Testis (tissue), 3 donors: ENCODE data around the gene CTDSPL. TPM values are rescaled to one million over a fixed set of nuclear protein-coding genes. Genes with fewer than 3 reads are reported as not detected.

Experiments used
- DNase-seq: peaks from one replicate; pipeline ENCODE4 v3.0.0-alpha.2; 2019
- H3K27ac ChIP-seq, 2 donors: fragments of 200-600 bp; sonication (generic); one replicate each; pipeline ENCODE4 v1.5.1; 2019
- H3K27me3 ChIP-seq: fragments of 200-600 bp; sonication (generic); one replicate; pipeline ENCODE4 v1.5.1; 2019
- H3K36me3 ChIP-seq: fragments of 200-600 bp; sonication (generic); one replicate; pipeline ENCODE4 v1.5.1; 2017; ENCODE audit warnings: low read depth; ENCODE audit errors: missing control alignments
- H3K4me1 ChIP-seq: fragments of 200-600 bp; sonication (generic); one replicate; pipeline ENCODE4 v1.5.1; 2019
- H3K4me3 ChIP-seq, 2 donors: fragments of 200-600 bp; sonication (generic); one replicate each; pipeline ENCODE4 v1.5.1; 2017 to 2019
- H3K9me3 ChIP-seq: fragments of 200-600 bp; sonication (generic); one replicate; pipeline ENCODE4 v1.5.1; 2017
- CTCF ChIP-seq, 3 experiments: fragments of 450-650 bp in 2 of 3; fragments of 200-600 bp in 1 of 3; sonication (generic) in 1 of 3; IDR thresholded peaks; one replicate each; pipeline ENCODE4 v1.5.1; 2016 to 2019; ENCODE audit warnings: antibody characterized with exemption in 3 of 3, mild to moderate bottlenecking in 2 of 3, moderate library complexity in 1 of 3
- POLR2A ChIP-seq: fragments of 450-650 bp; IDR thresholded peaks from one replicate; pipeline ENCODE4 v1.6.1; 2017; ENCODE audit warnings: antibody characterized with exemption, mild to moderate bottlenecking, moderate library complexity
- WGBS, 2 donors: methylation state at CpG; one replicate each; pipeline ENCODE4 v1.1.5; 2018; 5-methylcytosine and 5-hydroxymethylcytosine counted together
- intact Hi-C: fragments of 100-400 bp; cut with DNase I; formaldehyde crosslinking; loops from one replicate; pipeline ENCODE4 v1.15.1; 2023; ENCODE audit warnings: low total_unique reads
- polyA plus RNA-seq: library from polyadenylated mRNA; stranded (reverse); fragments of 350-450 nt; fragmentation: Illumina TruSeq; extraction: RNeasy Lipid Tissue Mini Kit (QIAGEN cat#74804); gene quantifications from one replicate; pipeline ENCODE4 v1.2.3, GENCODE V29; 2014; ENCODE audit warnings: low read depth, low replicate concordance; ENCODE audit not compliant: insufficient read depth
- total RNA-seq, 2 donors: library from RNA; depleted of rRNA; stranded (reverse); fragments of >200 nt; gene quantifications; one replicate each; pipeline ENCODE4 v1.2.3, GENCODE V29; 2016

CTDSPL gene
- total and polyA plus RNA-seq, 3 donors from 2014 or later = 24.4 to 43.0 (median 32.4) TPM

DNA sequence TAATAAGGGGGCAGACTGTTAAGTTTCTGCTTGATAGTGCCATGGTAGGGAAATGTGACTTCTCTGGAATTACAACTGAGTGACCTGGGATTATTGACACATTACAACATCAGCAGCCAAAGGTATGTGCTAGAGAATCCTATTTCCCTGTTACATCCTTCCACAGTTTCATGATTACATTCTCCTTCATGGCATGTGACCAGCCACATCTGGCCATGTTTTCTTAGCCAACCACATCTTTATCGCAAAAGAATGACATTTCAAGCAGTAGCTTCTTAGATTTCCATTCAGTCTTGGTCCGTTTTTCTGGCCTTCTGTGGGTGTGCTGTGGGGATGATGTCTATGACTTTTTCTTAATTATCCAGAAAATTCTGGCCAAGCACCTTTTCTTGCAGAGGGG, 45.4 kb upstream of the CTDSPL start:
- H3K9me3 ChIP-seq = no peaks in the 10 kb centered on the region
- DNase-seq = no peak
- no peak for TF ChIP-seq CTCF (IDR thresholded peaks at IDR 0.05)
- no peak for TF ChIP-seq POLR2A
- 41 to 54% methylated on average over 2 of the region's 2 CpGs for WGBS, 2 donors
- H3K4me3 ChIP-seq = no peak overlapping the region
- intact Hi-C loops = no loop called here
- H3K27me3 ChIP-seq = no peaks in the 10 kb centered on the region
- H3K27ac ChIP-seq = no peak overlapping the region
- no peaks in the 10 kb centered on the region for H3K36me3 ChIP-seq
- H3K4me1 ChIP-seq = peaks cover 26% of the 10 kb centered on the region

- intact Hi-C loops = no loop called here
- no peak overlapping the region for H3K4me3 ChIP-seq
- H3K27ac ChIP-seq = no peak overlapping the region
- H3K9me3 ChIP-seq = no peaks in the 10 kb centered on the region
- no peak for TF ChIP-seq POLR2A
- TF ChIP-seq CTCF (IDR thresholded peaks at IDR 0.05) = no peak
- no peaks in the 10 kb centered on the region for H3K4me1 ChIP-seq
- WGBS, 2 donors = 68 to 76% methylated on average over 3 of the region's 3 CpGs
- H3K36me3 ChIP-seq = no peaks in the 10 kb centered on the region
- DNase-seq = no peak
- no peaks in the 10 kb centered on the region for H3K27me3 ChIP-seq
These were observed 42.1 kb upstream of the CTDSPL start for GRCh38 chr3:37819591-37819990.

- Histone ChIP-seq H3K36me3 (no peaks in the 10 kb centered on the region), H3K9me3 (no peaks in the 10 kb centered on the region), H3K4me3 (no peak overlapping the region), H3K27ac (no peak overlapping the region), H3K27me3 (no peaks in the 10 kb centered on the region), H3K4me1 (no peaks in the 10 kb centered on the region)
- DNase-seq = no peak
- WGBS, 2 donors = 84 to 89% methylated on average over 3 of the region's 3 CpGs
- intact Hi-C loops = no loop called here
- TF ChIP-seq POLR2A (no peak), CTCF (IDR thresholded peaks at IDR 0.05) (no peak)
These were observed 41.4 kb upstream of the CTDSPL start for GRCh38 chr3:37820286-37820685.

- WGBS, 2 donors = 81 to 83% methylated on average over 4 of the region's 4 CpGs
- Histone ChIP-seq H3K36me3 (no peaks in the 10 kb centered on the region), H3K27ac (no peak overlapping the region), H3K27me3 (no peaks in the 10 kb centered on the region), H3K4me3 (no peak overlapping the region), H3K9me3 (no peaks in the 10 kb centered on the region), H3K4me1 (no peaks in the 10 kb centered on the region)
- no peak for DNase-seq
- intact Hi-C loops = no loop called here
- no peak for TF ChIP-seq CTCF (IDR thresholded peaks at IDR 0.05)
These were observed 38.5 kb upstream of the CTDSPL start for GRCh38 chr3:37823189-37823588.

DNA sequence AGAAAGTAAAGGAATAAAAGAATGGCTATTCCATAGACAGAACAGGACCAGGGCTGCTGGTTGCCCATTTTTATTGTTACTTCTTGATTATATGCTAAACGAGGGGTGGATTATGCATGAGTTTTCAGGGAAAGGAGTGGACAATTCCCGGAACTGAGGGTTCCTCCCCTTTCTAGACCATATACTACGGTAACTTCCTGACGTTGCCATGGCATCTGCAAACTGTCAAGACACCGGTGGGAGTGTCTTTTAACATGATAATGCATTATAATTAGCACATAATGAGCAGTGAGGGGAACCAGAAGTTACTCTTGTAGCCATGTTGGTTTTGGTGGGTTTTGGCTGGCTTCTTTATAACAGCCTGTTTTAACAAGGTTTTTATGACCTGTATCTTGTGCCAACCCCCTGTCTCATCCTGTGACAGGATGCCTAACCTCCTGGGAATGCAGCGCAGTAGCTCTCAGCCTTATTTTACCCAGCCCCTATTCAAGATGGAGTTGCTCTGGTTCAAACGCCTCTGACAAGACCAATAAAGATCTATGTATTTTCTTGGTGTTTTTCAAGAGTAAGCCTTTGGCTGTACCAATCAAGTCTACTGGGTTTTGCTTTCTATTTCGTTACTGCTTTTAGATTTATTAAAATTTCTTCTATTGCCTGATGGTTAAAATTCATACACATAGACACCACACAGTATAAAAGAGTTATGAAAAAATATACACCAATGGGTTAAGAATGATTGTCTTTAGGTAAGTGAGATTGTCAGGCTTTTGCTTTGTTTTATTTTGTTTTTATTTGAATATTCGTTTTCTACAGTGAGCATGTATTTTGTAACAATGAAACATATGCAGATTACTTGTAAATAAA, 37.4 kb upstream of the CTDSPL start:
- Histone ChIP-seq H3K4me3 (no peak overlapping the region), H3K27me3 (no peaks in the 10 kb centered on the region), H3K27ac (no peak overlapping the region), H3K4me1 (no peaks in the 10 kb centered on the region), H3K36me3 (no peaks in the 10 kb centered on the region), H3K9me3 (no peaks in the 10 kb centered on the region)
- intact Hi-C loops = no loop called here
- 79 to 83% methylated on average over 9 of the region's 9 CpGs for WGBS, 2 donors
- DNase-seq = no peak
- TF ChIP-seq POLR2A (no peak), CTCF (IDR thresholded peaks at IDR 0.05) (no peak)
